ENCODE results near the gene MYL4. TPM values are rescaled to one million over a fixed set of nuclear protein-coding genes. Genes with fewer than 3 reads are reported as not detected.

Gene MYL4
- total and polyA plus RNA-seq, 2 of the 8 experiments (the other 6 are each of a cell fraction or from before 2014, with no cell fraction given), result 0.12 TPM; not detected in 1

DNA sequence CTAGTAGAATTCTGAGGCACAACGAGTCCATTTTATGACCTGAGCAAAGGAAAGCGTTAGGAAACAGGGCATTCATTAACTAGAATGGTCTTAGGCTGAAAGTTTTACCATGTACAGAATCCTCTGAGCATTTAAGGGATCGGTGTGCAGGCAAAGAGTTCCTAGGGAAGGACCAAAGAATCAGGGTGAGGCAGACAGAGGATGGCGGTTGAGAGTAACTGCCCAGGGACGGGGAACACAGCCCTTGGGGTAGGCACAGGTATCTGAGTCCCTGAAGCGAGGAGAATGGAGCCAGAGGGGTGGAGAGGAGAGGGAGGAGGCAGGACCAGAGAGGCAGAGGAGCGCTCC is 30.4 kb downstream of the MYL4 start:
- H2BK5ac ChIP-seq (ENCODE audit: low read depth, low read length), result no peak overlapping the region
- H4K5ac ChIP-seq (ENCODE audit: insufficient read length, low read depth, low read length), result no peak overlapping the region
- H3K56ac ChIP-seq (replicated peaks; ENCODE audit: insufficient read length, low read depth, low read length), result no peak overlapping the region
- H3K4me1 ChIP-seq (replicated peaks in 1 of 4; ENCODE audit: control insufficient read depth in 3 of 4, insufficient read depth in 4 of 4, low read length in 3 of 4), result peaks cover 0 to 3% (median 0%) of the 10 kb centered on the region in 4 experiments; a peak in 1 of 7 replicates
- no peaks in the 10 kb centered on the region for H3K36me3 ChIP-seq (ENCODE audit: control insufficient read depth in 2 of 4, insufficient read depth in 4 of 4, low read length in 3 of 4)
- H2AFZ ChIP-seq (ENCODE audit: low read length), result no peak overlapping the region
- peaks cover 0 to 2% (median 0%) of the 10 kb centered on the region in 4 experiments; a peak in 1 of 7 replicates for H3K27me3 ChIP-seq (replicated peaks in 1 of 4; ENCODE audit: control insufficient read depth in 3 of 4, extremely low read depth in 1 of 4, insufficient read depth in 3 of 4, low read length in 3 of 4)
- H4K20me1 ChIP-seq (replicated peaks in 1 of 2; ENCODE audit: control insufficient read depth in 1 of 2, insufficient read depth in 2 of 2, low read length in 2 of 2), result no peaks in the 10 kb centered on the region
- H3K4ac ChIP-seq (replicated peaks; ENCODE audit: insufficient read length, low read depth, low read length), result no peak overlapping the region
- CTCF ChIA-PET (ENCODE audit: partially characterized antibody), result interaction anchor here (2.2 to 6.6 kb wide), 2 partner anchors 10 to 74 kb away, joined by 13 to 39 read pairs; no protein-coding TSS in a partner anchor
- H3K9ac ChIP-seq (replicated peaks in 1 of 4; ENCODE audit: extremely low read depth in 1 of 4, low read depth in 3 of 4, low read length in 3 of 4), result no peak overlapping the region
- H3K23ac ChIP-seq (ENCODE audit: insufficient read length), result no peak overlapping the region
- H2AK5ac ChIP-seq (ENCODE audit: low read depth, low read length), result no peak overlapping the region
- no peaks in the 10 kb centered on the region for H3K79me2 ChIP-seq (ENCODE audit: control insufficient read depth in 1 of 2, insufficient read depth in 2 of 2, low read length in 2 of 2)
- no peak overlapping the region for H2BK20ac ChIP-seq (ENCODE audit: low read length)
- no peak overlapping the region for H3K18ac ChIP-seq (ENCODE audit: extremely low read depth, low read length)
- WGBS, 2 experiments (ENCODE audit: extremely low coverage in 1 of 2, insufficient coverage in 1 of 2, insufficient read length in 1 of 2, insufficient replicate concordance in 2 of 2, low coverage in 1 of 2, low lambda C conversion rate in 2 of 2, missing lambda C conversion rate in 1 of 2), result 79% methylated on average over 6 of the region's 7 CpGs; no CpG with 5 or more reads in 1 of the 2 experiments
- H3K79me1 ChIP-seq (ENCODE audit: low read depth, low read length), result no peaks in the 10 kb centered on the region
- H2BK12ac ChIP-seq (ENCODE audit: low read depth, low read length), result no peak overlapping the region
- no peaks in the 10 kb centered on the region for H3K23me2 ChIP-seq (ENCODE audit: low read depth, low read length)
- H4K8ac ChIP-seq (ENCODE audit: extremely low read depth, insufficient read depth, low read length), result no peak overlapping the region
- no peak overlapping the region for H3K4me2 ChIP-seq (ENCODE audit: insufficient read depth in 1 of 2, low read depth in 2 of 2, low read length in 2 of 2)
- H3K14ac ChIP-seq (ENCODE audit: insufficient read length), result no peak overlapping the region
- H3K4me3 ChIP-seq (ENCODE audit: extremely low read depth in 1 of 4, insufficient read depth in 2 of 4, low read depth in 3 of 4, low read length in 4 of 4), result no peak overlapping the region
- FAIRE-seq (no peak), DNase-seq (ENCODE audit: low read depth in 1 of 2, low spot score in 2 of 2) (no peak)
- no peak overlapping the region for H2BK120ac ChIP-seq (replicated peaks; ENCODE audit: low read depth, low read length)
- H2BK15ac ChIP-seq (ENCODE audit: low read length), result no peak overlapping the region
- no peak overlapping the region for H3K27ac ChIP-seq (ENCODE audit: low read depth, low read length)
- no peak overlapping the region for H4K91ac ChIP-seq (replicated peaks; ENCODE audit: insufficient read length, low read length)
- H3K9me3 ChIP-seq (ENCODE audit: insufficient read depth in 2 of 2, low read depth in 1 of 2, low read length in 1 of 2), result no peaks in the 10 kb centered on the region
- POLR2A ChIA-PET (ENCODE audit: partially characterized antibody), result no interaction called here
- TF ChIP-seq SAP30 (IDR thresholded peaks at IDR 0.05; ENCODE audit: insufficient read depth, insufficient replicate concordance, low read length) (no peak), EZH2 (IDR thresholded peaks at IDR 0.05; ENCODE audit: low read depth, low read length, severe bottlenecking) (no peak), ASH2L (IDR thresholded peaks at IDR 0.05; ENCODE audit: low read length) (no peak), CHD1 (IDR thresholded peaks at IDR 0.05; ENCODE audit: low read depth, low read length) (no peak), JUN (IDR thresholded peaks at IDR 0.05; ENCODE audit: low read depth, low read length) (no peak), MAFK (IDR thresholded peaks at IDR 0.05; ENCODE audit: low read depth, low read length) (no peak), RXRA (IDR thresholded peaks at IDR 0.05; ENCODE audit: insufficient read depth, low read depth, low read length) (no peak), SIRT6 (IDR thresholded peaks at IDR 0.05; ENCODE audit: low read length) (no peak), SP1 (IDR thresholded peaks at IDR 0.05; ENCODE audit: low read depth, low read length) (no peak), GABPA (IDR thresholded peaks at IDR 0.05; ENCODE audit: borderline replicate concordance, insufficient read depth, low read length) (no peak), GTF2F1 (IDR thresholded peaks at IDR 0.05; ENCODE audit: borderline replicate concordance, low read depth, low read length) (no peak), RAD21 (IDR thresholded peaks at IDR 0.05 in 1 of 2, conservative IDR thresholded peaks at IDR 0.05 in 1 of 2; ENCODE audit: low read depth in 2 of 2, low read length in 2 of 2) (no peak), FOSL1 (IDR thresholded peaks at IDR 0.05; ENCODE audit: insufficient read depth, low read depth, low read length) (no peak), KDM1A (IDR thresholded peaks at IDR 0.05; ENCODE audit: borderline replicate concordance, low read length) (no peak)
